ENCODE measurements around the gene EPHA7.

DNA sequence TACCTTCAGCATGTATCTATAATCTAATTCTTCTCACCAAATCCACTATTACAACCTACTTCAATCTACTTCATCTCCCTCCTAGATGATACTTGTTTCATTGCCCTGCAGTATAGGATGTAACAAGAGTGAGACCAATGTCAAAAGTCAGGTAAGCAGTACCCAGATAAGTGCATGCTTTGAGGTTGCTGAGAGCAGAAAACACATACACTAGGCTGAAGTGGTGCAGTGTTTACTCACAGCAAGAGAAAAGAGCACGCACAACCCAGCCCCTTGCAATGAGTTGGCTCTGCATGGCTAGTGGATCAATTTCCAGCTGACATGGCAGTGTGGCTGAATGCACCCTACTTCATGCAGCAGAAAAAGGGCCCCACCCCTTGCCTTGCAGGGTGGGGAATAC, 199.9 kb downstream of the EPHA7 start:
- TF ChIP-seq, protein P1, sequence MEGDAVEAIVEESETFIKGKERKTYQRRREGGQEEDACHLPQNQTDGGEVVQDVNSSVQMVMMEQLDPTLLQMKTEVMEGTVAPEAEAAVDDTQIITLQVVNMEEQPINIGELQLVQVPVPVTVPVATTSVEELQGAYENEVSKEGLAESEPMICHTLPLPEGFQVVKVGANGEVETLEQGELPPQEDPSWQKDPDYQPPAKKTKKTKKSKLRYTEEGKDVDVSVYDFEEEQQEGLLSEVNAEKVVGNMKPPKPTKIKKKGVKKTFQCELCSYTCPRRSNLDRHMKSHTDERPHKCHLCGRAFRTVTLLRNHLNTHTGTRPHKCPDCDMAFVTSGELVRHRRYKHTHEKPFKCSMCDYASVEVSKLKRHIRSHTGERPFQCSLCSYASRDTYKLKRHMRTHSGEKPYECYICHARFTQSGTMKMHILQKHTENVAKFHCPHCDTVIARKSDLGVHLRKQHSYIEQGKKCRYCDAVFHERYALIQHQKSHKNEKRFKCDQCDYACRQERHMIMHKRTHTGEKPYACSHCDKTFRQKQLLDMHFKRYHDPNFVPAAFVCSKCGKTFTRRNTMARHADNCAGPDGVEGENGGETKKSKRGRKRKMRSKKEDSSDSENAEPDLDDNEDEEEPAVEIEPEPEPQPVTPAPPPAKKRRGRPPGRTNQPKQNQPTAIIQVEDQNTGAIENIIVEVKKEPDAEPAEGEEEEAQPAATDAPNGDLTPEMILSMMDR (IDR thresholded peaks at IDR 0.05 in 4 of 5, conservative IDR thresholded peaks at IDR 0.05 in 1 of 5) = no peak
- no peak for TF ChIP-seq POLR2A (IDR thresholded peaks at IDR 0.05)
